B cell (primary cell): ENCODE measurements around the gene TIGD3. TPM values are rescaled to one million over a fixed set of nuclear protein-coding genes. Genes with fewer than 3 reads are reported as not detected.

ENCODE experiments used
- ATAC-seq: fragments of 200-7000 bp; cut with Tn5 transposase; one replicate; pipeline ENCODE4 v1.10.0; 2021; ENCODE audit warnings: low read depth, mild to moderate bottlenecking, moderate number of reproducible peaks, moderate library complexity
- CTCF ChIA-PET: fragments of 350-600 bp; sonication (Branson Sonifier 250); formaldehyde crosslinking; loops from one replicate; lab custom pipeline; 2021; ENCODE audit warnings: antibody characterized with exemption, inconsistent platforms; lab: Charles Lee
- POLR2A ChIA-PET: fragments of 350-600 bp; sonication (Branson Sonifier 250); formaldehyde crosslinking; loops from one replicate; lab custom pipeline; 2021; ENCODE audit warnings: antibody characterized with exemption; lab: Charles Lee
- DNase-seq: peaks from one replicate; pipeline ENCODE4 v3.0.0; 2013
- H2AFZ ChIP-seq: 2 replicates; pipeline ENCODE4 v1.6.1; 2012; ENCODE audit warnings: mild to moderate bottlenecking, low read depth, low read length; ENCODE audit not compliant: insufficient read depth, poor library complexity, severe bottlenecking
- H3K27ac ChIP-seq, 2 donors: 1 replicate in 1 of 2; 2 replicates in 1 of 2; pipeline ENCODE4 v1.5.1; 2012 to 2013; ENCODE audit warnings: low read length in 2 of 2, mild to moderate bottlenecking in 2 of 2, moderate library complexity in 1 of 2
- H3K27me3 ChIP-seq, 4 experiments: fragments of 200-600 bp in 1 of 4; sonication (generic) in 1 of 4; replicated peaks in 1 of 4; 1 replicate in 2 of 4; 2 replicates in 2 of 4; pipeline versions ENCODE4 v1.6.1 to v1.7.0; 2013 to 2016; ENCODE audit warnings: low read length in 3 of 4, mild to moderate bottlenecking in 2 of 4, mixed read lengths in 1 of 4, moderate library complexity in 1 of 4; ENCODE audit not compliant: insufficient read depth in 4 of 4, control insufficient read depth in 3 of 4; ENCODE audit errors: control extremely low read depth in 1 of 4
- H3K36me3 ChIP-seq, 2 experiments: replicated peaks in 1 of 2; 1 replicate in 1 of 2; 2 replicates in 1 of 2; pipeline versions ENCODE4 v1.6.1 to v1.7.1; 2013; ENCODE audit warnings: low read length in 1 of 2; ENCODE audit not compliant: insufficient read depth in 2 of 2, control insufficient read depth in 1 of 2; ENCODE audit errors: control extremely low read depth in 1 of 2, extremely low read depth in 1 of 2
- H3K4me1 ChIP-seq, 2 donors: fragments of 200-600 bp in 1 of 2; sonication (generic) in 1 of 2; 1 replicate in 1 of 2; 2 replicates in 1 of 2; pipeline versions ENCODE4 v1.5.1 to v1.6.1; 2013 to 2017; ENCODE audit warnings: low read length in 2 of 2; ENCODE audit not compliant: control insufficient read depth in 2 of 2, insufficient read depth in 2 of 2
- H3K4me2 ChIP-seq: replicated peaks from 2 replicates; pipeline ENCODE3; 2012; ENCODE audit warnings: mild to moderate bottlenecking, low read depth, low read length; ENCODE audit not compliant: poor library complexity, severe bottlenecking
- H3K4me3 ChIP-seq, 5 experiments: fragments of 200-600 bp in 1 of 5; sonication (generic) in 1 of 5; 1 replicate in 3 of 5; 2 replicates in 2 of 5; pipeline versions ENCODE4 v1.5.1 to v1.7.0; 2011 to 2016; ENCODE audit warnings: low read length in 4 of 5, mild to moderate bottlenecking in 4 of 5, low read depth in 2 of 5, control low read depth in 1 of 5, moderate library complexity in 1 of 5; ENCODE audit not compliant: insufficient read depth in 1 of 5; ENCODE audit errors: control extremely low read depth in 1 of 5, extremely low read depth in 1 of 5
- H3K79me2 ChIP-seq: fragments of 200-600 bp; sonication (generic); one replicate; pipeline ENCODE4 v1.6.0; 2016; ENCODE audit warnings: low read length; ENCODE audit not compliant: control insufficient read depth, insufficient read depth
- H3K9ac ChIP-seq: fragments of 200-600 bp; sonication (generic); 2 replicates; pipeline ENCODE4 v1.6.1; 2017; ENCODE audit warnings: mild to moderate bottlenecking, low read length, moderate library complexity
- H3K9me3 ChIP-seq, 3 donors: one replicate each; pipeline versions ENCODE4 v1.6.1 to v1.7.1; 2013; ENCODE audit warnings: low read length in 2 of 3; ENCODE audit not compliant: control insufficient read depth in 2 of 3, insufficient read depth in 1 of 3; ENCODE audit errors: control extremely low read depth in 1 of 3
- H4K20me1 ChIP-seq: 2 replicates; pipeline ENCODE4 v1.6.0; 2012; ENCODE audit warnings: mild to moderate bottlenecking, low read length; ENCODE audit not compliant: insufficient read depth, control insufficient read depth, poor library complexity, severe bottlenecking
- H3K27ac Mint-ChIP-seq: one replicate; pipeline ENCODE4 v1.8.0; 2021; ENCODE audit warnings: mixed read lengths
- H3K27me3 Mint-ChIP-seq: one replicate; pipeline ENCODE4 v1.8.0; 2021; ENCODE audit warnings: mixed read lengths
- H3K4me1 Mint-ChIP-seq: one replicate; pipeline ENCODE4 v1.8.0; 2021; ENCODE audit warnings: mixed read lengths
- H3K4me3 Mint-ChIP-seq: one replicate; pipeline ENCODE4 v1.8.0; 2021; ENCODE audit warnings: mixed read lengths
- H3K9me3 Mint-ChIP-seq: one replicate; pipeline ENCODE4 v1.8.0; 2022; ENCODE audit warnings: mixed read lengths; ENCODE audit not compliant: insufficient read depth
- CTCF ChIP-seq: fragments of 200-600 bp; IDR thresholded peaks from one replicate; pipeline ENCODE4 v1.8.0; 2022; ENCODE audit warnings: antibody characterized with exemption, mild to moderate bottlenecking
- EZH2 ChIP-seq: IDR thresholded peaks from 2 replicates; pipeline ENCODE4 v1.6.1; 2012; ENCODE audit warnings: borderline replicate concordance, low read depth, mild to moderate bottlenecking, moderate library complexity, low read length; ENCODE audit not compliant: insufficient read depth, poor library complexity, severe bottlenecking
- WGBS: methylation state at CpG from one replicate; pipeline ENCODE4 v1.1.5; 2013; ENCODE audit warnings: missing lambda C conversion rate; ENCODE audit not compliant: insufficient coverage; 5-methylcytosine and 5-hydroxymethylcytosine counted together
- intact Hi-C: fragments of 100-400 bp; cut with micrococcal nuclease; formaldehyde crosslinking; loops from one replicate; pipeline ENCODE4 v1.10.0; 2022
- polyA plus RNA-seq: library from polyadenylated mRNA; depleted of rRNA; stranded (reverse); fragments of >200 nt; gene quantifications from 2 replicates; pipeline ENCODE4 v1.2.3, GENCODE V29; 2012
- total RNA-seq, 2 donors: library from RNA; stranded (reverse); fragments of 120-200 nt in 1 of 2; gene quantifications; 1 replicate in 1 of 2; 2 replicates in 1 of 2; pipeline versions ENCODE4 v1.2.3 to v1.2.4, GENCODE V29; 2013 to 2022

Gene TIGD3
- total and polyA plus RNA-seq, 2 donors (not counting 1 experiment from before 2014, with no cell fraction given): 3.8 to 6.1 TPM

- Mint-ChIP-seq H3K4me1 (peaks cover 5% of the 10 kb centered on the region), H3K27ac (no peak overlapping the region), H3K9me3 (no peaks in the 10 kb centered on the region), H3K4me3 (no peak overlapping the region), H3K27me3 (no peaks in the 10 kb centered on the region)
- Histone ChIP-seq H3K27me3 (peaks cover 0 to 3% (median 0%) of the 10 kb centered on the region in 4 experiments), H3K79me2 (no peaks in the 10 kb centered on the region), H3K4me2 (no peak overlapping the region), H4K20me1 (no peaks in the 10 kb centered on the region), H2AFZ (no peak overlapping the region), H3K36me3 (no peaks in the 10 kb centered on the region), H3K27ac (no peak overlapping the region), H3K9ac (no peak overlapping the region), H3K4me1 (peaks cover 4 to 6% of the 10 kb centered on the region in 2 donors), H3K4me3 (no peak overlapping the region), H3K9me3 (no peaks in the 10 kb centered on the region)
- ChIA-PET CTCF (no interaction called here), POLR2A (no interaction called here)
- ATAC-seq (no peak), DNase-seq (no peak)
- intact Hi-C loops: no loop called here
- TF ChIP-seq CTCF (no peak), EZH2 (no peak)
- 90% methylated on average over 19 of the region's 22 CpGs for WGBS
These were observed 34.0 kb upstream of the TIGD3 start for GRCh38 chr11:65320386-65321075.

- H3K9me3 ChIP-seq: no peaks in the 10 kb centered on the region
- H2AFZ ChIP-seq: no peak overlapping the region
- no peaks in the 10 kb centered on the region for H3K36me3 ChIP-seq
- POLR2A ChIA-PET: no interaction called here
- Mint-ChIP-seq H3K4me1 (peaks cover under 1% of the 10 kb centered on the region), H3K27ac (no peak overlapping the region), H3K4me3 (no peak overlapping the region), H3K27me3 (no peaks in the 10 kb centered on the region), H3K9me3 (no peaks in the 10 kb centered on the region)
- ATAC-seq (no peak), DNase-seq (no peak)
- TF ChIP-seq CTCF (no peak), EZH2 (no peak)
- no peak overlapping the region for H3K4me2 ChIP-seq
- WGBS: 98% methylated on average over 7 of the region's 15 CpGs
- H3K27me3 ChIP-seq: peaks cover 0 to 3% (median 0%) of the 10 kb centered on the region in 4 experiments
- intact Hi-C loops: no loop called here
- H3K79me2 ChIP-seq: no peaks in the 10 kb centered on the region
- CTCF ChIA-PET: no interaction called here
- no peak overlapping the region for H3K9ac ChIP-seq
- no peak overlapping the region for H3K4me3 ChIP-seq
- H3K27ac ChIP-seq: no peak overlapping the region
- H3K4me1 ChIP-seq: peaks cover 0 to under 1% of the 10 kb centered on the region in 2 donors
- H4K20me1 ChIP-seq: no peaks in the 10 kb centered on the region
These were observed 33.5 kb upstream of the TIGD3 start for GRCh38 chr11:65321076-65321475.
